Measurements from ENCODE around the gene CFB. TPM values are rescaled to one million over a fixed set of nuclear protein-coding genes. Genes with fewer than 3 reads are reported as not detected.

The CFB gene
- total and polyA plus RNA-seq, 9 of the 15 experiments (the other 6 are each of a cell fraction or from before 2014, with no cell fraction given): 0.08 to 0.91 (median 0.22) TPM; not detected in 4

DNA sequence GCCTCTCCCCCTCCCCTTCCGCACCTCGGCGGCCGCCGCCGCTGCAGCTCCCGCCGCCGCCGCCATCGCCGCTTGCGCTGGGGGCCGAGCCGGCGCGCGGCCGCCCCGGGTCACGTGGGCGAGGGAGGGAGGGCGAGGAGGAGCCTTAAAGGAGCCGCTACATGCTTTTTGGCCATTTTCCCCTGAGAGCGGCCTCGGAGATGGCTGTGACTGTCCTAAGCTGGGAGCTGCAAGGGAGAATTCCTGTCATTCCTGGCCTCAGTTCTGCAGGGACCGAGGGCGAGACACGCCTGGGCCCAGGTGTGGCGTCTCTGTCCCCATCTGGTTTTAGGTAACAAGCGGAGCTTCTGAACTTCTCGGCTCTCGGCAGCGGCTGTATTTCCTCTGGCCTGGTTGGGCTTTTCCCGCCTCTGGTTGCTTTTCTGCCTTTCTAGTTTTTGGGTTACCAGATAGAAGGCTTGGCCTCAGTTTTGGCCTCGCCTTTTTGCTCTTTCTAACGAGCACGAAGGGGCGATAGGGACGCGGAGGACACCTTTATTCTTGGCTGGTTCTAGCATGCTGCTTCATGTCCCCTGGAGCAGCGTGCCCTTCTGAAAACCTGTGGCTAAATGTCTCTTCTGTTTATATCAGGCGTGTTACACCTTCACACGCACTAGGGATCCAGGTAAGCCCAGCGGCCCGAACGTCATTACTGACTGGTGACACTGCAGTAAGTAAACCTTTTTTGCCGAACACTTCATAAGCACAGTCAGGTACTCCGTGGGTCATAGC is 48.1 kb upstream of the CFB start, which contains the start of gene EHMT2 (continued):
- TF ChIP-seq, protein P1, sequence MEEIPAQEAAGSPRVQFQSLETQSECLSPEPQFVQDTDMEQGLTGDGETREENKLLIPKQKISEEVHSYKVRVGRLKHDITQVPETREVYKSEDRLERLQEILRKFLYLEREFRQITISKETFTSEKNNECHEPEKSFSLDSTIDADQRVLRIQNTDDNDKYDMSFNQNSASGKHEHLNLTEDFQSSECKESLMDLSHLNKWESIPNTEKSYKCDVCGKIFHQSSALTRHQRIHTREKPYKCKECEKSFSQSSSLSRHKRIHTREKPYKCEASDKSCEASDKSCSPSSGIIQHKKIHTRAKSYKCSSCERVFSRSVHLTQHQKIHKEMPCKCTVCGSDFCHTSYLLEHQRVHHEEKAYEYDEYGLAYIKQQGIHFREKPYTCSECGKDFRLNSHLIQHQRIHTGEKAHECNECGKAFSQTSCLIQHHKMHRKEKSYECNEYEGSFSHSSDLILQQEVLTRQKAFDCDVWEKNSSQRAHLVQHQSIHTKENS (CRISPR knock-in tag; IDR thresholded peaks at IDR 0.05): no peak
- TF ChIP-seq GTF2F1 (IDR thresholded peaks at IDR 0.05; ENCODE audit: low read depth, low read length): peak; percentile 88; the same call in 1 of the 2 replicates
- TF ChIP-seq, protein P2, sequence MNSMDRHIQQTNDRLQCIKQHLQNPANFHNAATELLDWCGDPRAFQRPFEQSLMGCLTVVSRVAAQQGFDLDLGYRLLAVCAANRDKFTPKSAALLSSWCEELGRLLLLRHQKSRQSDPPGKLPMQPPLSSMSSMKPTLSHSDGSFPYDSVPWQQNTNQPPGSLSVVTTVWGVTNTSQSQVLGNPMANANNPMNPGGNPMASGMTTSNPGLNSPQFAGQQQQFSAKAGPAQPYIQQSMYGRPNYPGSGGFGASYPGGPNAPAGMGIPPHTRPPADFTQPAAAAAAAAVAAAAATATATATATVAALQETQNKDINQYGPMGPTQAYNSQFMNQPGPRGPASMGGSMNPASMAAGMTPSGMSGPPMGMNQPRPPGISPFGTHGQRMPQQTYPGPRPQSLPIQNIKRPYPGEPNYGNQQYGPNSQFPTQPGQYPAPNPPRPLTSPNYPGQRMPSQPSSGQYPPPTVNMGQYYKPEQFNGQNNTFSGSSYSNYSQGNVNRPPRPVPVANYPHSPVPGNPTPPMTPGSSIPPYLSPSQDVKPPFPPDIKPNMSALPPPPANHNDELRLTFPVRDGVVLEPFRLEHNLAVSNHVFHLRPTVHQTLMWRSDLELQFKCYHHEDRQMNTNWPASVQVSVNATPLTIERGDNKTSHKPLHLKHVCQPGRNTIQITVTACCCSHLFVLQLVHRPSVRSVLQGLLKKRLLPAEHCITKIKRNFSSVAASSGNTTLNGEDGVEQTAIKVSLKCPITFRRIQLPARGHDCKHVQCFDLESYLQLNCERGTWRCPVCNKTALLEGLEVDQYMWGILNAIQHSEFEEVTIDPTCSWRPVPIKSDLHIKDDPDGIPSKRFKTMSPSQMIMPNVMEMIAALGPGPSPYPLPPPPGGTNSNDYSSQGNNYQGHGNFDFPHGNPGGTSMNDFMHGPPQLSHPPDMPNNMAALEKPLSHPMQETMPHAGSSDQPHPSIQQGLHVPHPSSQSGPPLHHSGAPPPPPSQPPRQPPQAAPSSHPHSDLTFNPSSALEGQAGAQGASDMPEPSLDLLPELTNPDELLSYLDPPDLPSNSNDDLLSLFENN (IDR thresholded peaks at IDR 0.05; ENCODE audit: low read depth in 2 of 2, low read length in 2 of 2): no peak; a peak in 1 of 4 replicates
- TF ChIP-seq ZNF239 (CRISPR knock-in tag; IDR thresholded peaks at IDR 0.05): no peak
- TF ChIP-seq, protein P3, sequence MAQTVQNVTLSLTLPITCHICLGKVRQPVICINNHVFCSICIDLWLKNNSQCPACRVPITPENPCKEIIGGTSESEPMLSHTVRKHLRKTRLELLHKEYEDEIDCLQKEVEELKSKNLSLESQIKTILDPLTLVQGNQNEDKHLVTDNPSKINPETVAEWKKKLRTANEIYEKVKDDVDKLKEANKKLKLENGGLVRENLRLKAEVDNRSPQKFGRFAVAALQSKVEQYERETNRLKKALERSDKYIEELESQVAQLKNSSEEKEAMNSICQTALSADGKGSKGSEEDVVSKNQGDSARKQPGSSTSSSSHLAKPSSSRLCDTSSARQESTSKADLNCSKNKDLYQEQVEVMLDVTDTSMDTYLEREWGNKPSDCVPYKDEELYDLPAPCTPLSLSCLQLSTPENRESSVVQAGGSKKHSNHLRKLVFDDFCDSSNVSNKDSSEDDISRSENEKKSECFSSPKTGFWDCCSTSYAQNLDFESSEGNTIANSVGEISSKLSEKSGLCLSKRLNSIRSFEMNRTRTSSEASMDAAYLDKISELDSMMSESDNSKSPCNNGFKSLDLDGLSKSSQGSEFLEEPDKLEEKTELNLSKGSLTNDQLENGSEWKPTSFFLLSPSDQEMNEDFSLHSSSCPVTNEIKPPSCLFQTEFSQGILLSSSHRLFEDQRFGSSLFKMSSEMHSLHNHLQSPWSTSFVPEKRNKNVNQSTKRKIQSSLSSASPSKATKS (CRISPR knock-in tag; IDR thresholded peaks at IDR 0.05): no peak
- no peak for TF ChIP-seq NFE2L1 (tag; IDR thresholded peaks at IDR 0.05; ENCODE audit: borderline replicate concordance, low read depth)
- TF ChIP-seq ZNF41 (CRISPR knock-in tag; conservative IDR thresholded peaks at IDR 0.05): no peak
- TF ChIP-seq PHTF2 (CRISPR knock-in tag; IDR thresholded peaks at IDR 0.05): no peak
- no peak for TF ChIP-seq CHD4 (IDR thresholded peaks at IDR 0.05; ENCODE audit: insufficient read depth, insufficient replicate concordance, low read depth, low read length, poor library complexity, severe bottlenecking)
- 0 out of 2 replicates have a peak, but pooled peaks have one; percentile 23 for TF ChIP-seq BCOR (IDR thresholded peaks at IDR 0.05)
- peak; percentile 16; the same call in 1 of the 2 replicates for TF ChIP-seq TGIF2 (CRISPR knock-in tag; IDR thresholded peaks at IDR 0.05)
- TF ChIP-seq SMAD1 (IDR thresholded peaks at IDR 0.05; ENCODE audit: low read depth, low read length, partially characterized antibody): no peak
- no peak for TF ChIP-seq SRSF9 (IDR thresholded peaks at IDR 0.05; ENCODE audit: borderline replicate concordance, low read depth, low read length)
- TF ChIP-seq, protein P4, sequence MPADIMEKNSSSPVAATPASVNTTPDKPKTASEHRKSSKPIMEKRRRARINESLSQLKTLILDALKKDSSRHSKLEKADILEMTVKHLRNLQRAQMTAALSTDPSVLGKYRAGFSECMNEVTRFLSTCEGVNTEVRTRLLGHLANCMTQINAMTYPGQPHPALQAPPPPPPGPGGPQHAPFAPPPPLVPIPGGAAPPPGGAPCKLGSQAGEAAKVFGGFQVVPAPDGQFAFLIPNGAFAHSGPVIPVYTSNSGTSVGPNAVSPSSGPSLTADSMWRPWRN (IDR thresholded peaks at IDR 0.05; ENCODE audit: low read depth): no peak
- TF ChIP-seq NFIX (CRISPR knock-in tag; IDR thresholded peaks at IDR 0.05; ENCODE audit: low read depth): no peak
- TF ChIP-seq L3MBTL2 (IDR thresholded peaks at IDR 0.05): peak; percentile 37; the same call in 1 of the 2 replicates
- TF ChIP-seq, protein P5, sequence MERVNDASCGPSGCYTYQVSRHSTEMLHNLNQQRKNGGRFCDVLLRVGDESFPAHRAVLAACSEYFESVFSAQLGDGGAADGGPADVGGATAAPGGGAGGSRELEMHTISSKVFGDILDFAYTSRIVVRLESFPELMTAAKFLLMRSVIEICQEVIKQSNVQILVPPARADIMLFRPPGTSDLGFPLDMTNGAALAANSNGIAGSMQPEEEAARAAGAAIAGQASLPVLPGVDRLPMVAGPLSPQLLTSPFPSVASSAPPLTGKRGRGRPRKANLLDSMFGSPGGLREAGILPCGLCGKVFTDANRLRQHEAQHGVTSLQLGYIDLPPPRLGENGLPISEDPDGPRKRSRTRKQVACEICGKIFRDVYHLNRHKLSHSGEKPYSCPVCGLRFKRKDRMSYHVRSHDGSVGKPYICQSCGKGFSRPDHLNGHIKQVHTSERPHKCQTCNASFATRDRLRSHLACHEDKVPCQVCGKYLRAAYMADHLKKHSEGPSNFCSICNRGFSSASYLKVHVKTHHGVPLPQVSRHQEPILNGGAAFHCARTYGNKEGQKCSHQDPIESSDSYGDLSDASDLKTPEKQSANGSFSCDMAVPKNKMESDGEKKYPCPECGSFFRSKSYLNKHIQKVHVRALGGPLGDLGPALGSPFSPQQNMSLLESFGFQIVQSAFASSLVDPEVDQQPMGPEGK (CRISPR knock-in tag; IDR thresholded peaks at IDR 0.05; ENCODE audit: borderline replicate concordance): no peak
